ENCODE measurements around the gene LMAN1.

GRCh38 chr18:59293317-59293716 lies 65.7 kb downstream of the LMAN1 start:
- TF ChIP-seq, protein P1, sequence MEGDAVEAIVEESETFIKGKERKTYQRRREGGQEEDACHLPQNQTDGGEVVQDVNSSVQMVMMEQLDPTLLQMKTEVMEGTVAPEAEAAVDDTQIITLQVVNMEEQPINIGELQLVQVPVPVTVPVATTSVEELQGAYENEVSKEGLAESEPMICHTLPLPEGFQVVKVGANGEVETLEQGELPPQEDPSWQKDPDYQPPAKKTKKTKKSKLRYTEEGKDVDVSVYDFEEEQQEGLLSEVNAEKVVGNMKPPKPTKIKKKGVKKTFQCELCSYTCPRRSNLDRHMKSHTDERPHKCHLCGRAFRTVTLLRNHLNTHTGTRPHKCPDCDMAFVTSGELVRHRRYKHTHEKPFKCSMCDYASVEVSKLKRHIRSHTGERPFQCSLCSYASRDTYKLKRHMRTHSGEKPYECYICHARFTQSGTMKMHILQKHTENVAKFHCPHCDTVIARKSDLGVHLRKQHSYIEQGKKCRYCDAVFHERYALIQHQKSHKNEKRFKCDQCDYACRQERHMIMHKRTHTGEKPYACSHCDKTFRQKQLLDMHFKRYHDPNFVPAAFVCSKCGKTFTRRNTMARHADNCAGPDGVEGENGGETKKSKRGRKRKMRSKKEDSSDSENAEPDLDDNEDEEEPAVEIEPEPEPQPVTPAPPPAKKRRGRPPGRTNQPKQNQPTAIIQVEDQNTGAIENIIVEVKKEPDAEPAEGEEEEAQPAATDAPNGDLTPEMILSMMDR (IDR thresholded peaks at IDR 0.05): no peak
- TF ChIP-seq POLR2A (IDR thresholded peaks at IDR 0.05): no peak
- no peak for TF ChIP-seq POLR2AphosphoS5 (IDR thresholded peaks at IDR 0.05)

Measured in prostate gland (tissue), 2 donors.